NCI-H2029 (cell line): ENCODE measurements around the gene MFSD6.

Experiments
- DNase-seq: peaks from one replicate; lab custom pipeline; 2025; lab: John Stamatoyannopoulos, UW

MFSD6 gene

DNA sequence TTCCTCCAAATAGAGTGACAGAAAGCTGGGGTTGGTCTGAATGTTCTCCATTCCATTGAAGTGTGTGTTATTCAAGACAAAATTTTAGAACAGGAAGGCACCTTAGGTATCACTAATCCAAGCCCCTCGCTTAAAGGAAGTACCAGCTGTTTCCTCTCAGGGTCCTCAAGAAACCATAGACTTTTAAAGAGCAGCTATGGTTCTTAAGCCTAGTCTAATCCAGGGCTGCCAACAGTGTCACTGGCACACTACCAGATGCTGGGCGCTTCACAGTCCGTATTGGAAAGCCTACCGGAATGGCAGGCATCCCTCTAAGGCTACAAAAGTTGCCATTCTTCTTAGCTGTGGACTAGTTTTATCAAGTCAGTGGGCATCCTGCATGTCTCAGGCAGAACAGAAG is 124.4 kb downstream of the MFSD6 start:
- DNase-seq: no peak

DNA sequence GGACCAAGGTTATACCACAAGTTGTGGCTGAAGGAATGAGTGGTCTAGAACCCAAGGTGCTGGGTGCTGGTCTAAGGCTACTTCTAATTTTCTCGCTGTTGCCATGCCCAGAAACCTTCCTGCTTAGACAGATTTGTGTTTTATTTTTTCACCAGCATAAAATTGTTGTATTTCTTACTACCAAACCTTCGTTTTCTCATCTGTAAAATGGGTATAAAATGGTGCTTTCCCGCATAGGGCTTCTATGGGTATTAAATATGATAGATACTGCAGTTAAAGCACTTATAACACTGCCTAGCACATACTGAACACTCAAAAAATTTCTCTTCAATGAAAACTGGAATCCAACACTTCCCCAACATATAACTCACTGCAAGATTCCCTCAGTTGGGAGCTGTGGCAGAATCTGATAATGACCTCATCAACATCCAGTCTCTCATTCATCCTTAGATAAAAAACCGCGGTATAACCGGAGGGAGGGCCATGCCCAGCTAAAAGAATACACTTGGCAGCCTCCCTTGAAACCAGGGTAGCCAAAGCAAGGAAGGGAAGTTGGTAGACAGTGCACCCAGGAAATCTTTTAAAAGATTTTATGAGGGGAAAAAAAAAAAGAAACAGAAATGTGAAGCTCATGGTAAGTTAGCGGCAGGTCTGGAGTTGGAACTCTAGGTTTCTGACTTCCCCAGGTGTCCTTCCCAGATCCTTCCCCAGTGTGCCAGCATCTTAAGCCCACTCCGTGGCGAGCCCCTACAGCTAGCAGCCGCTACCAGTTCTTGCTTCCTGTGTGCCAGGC is 125.2 kb downstream of the MFSD6 start:
- no peak for DNase-seq

DNA sequence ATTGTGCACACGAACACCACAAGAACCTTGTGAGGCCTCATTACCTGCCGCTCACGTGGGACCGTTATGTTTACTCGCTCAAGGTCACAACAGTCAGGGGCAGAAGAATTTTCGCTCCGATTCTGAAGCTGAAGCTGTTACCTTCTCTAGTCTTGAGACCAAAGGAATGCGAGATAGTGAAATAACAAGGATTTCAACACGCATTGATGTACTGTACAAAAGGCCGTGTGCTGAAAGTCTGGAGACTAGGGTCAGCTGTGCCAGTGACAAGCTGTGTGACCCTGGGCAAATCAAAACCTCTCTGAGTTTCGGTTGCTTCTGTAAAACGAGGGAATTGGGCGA is 125.8 kb downstream of the MFSD6 start:
- DNase-seq: no peak

DNA sequence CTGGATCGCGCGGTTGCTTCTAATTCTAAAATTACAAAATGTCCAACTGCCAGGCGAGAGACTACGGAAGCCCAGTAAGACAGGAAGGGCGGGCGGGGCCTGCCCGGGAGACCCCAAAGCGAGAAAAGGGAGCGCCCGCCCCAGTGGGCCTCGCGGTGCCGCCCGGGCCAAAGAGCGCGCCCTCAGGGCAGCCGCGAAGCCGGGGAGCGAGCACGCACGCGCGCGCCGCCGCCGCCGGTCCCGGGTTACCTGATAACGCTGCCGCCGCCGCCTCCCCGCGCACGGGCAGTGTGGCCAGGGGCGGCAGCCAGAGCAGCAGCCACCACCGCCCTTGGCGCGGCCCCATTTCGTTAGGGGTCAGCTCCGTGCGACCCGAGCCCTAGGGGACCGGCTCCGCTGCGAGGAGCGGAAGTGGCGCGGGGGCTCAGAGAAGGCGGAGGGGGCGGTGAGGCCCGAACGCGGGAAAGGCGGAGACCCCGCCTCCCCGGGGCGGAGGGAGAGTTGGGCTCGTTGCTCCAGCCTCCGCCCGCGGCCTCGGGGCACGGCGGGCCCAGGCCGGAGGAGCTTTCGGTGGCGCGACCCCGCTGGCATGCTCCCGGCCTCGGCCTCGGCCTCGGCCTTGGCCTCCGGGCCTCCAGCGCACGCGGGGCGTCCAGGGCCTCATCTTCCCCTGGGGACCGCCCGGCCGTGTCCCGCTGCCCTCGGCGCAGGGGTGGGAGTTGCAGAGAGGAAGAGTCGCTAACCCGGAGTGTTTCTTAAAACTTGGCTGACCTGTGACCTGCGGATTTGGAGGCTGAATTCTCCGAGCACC is 126.4 kb downstream of the MFSD6 start, which contains the start of gene NEMP2:
Gene NEMP2, minus strand, starts transcription at position 413 of the 811 bp plus-strand sequence. Its CDS starts 67 bp downstream, at position 346.
- peak; percentile 70 for DNase-seq

DNA sequence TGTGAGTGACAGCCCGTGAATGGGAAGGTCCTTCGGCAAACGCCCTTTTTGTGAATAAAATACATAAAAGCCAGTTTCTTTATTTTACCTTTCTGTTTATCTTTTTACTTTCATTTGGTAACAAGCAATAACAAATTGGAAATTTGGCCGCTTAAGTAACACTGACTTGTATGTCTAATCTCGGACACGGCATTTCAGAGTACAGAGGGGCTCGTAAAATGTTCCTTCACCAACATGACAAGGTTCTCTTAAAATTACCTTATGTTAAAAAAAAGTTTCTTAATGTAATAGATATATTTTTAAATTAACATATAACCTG is 126.9 kb downstream of the MFSD6 start:
- no peak for DNase-seq

DNA sequence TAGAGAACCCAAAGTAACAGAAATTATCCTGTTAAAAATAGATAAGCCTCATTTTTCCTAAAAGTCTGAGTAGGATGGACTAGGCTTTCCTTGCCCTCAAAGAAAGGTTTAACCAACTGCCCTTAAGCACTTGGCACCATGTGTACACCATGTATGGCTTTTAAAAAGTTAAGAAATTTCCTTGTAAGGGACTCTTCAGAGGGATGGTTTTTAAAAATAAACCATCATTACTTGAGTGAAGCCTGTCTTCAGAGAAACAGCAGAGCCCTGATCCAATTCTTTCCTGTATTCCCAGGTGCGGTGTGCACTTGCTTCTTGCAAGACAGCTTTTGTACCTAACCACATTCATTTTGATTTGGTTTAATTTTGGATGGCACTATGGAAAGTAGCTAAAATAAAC is 127.4 kb downstream of the MFSD6 start:
- no peak for DNase-seq

DNA sequence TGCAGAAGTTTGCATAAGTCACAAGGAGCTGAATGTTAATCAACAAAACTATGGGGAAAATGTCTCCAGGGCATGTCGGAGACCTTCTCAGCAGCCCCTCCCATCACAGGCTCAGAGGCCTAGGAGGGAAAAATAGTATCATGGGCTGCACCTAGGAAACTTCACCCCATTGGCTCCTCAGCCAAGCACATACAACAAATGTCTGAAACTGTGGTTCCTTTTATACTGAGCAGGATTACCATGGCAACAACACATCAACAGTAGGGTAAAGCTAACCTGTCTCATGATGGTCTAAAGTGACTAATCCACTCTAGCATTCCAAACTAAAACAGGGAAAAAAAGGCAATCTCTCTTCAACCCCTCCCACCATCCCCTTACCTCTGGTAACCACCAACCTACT is 129.6 kb downstream of the MFSD6 start:
- no peak for DNase-seq

DNA sequence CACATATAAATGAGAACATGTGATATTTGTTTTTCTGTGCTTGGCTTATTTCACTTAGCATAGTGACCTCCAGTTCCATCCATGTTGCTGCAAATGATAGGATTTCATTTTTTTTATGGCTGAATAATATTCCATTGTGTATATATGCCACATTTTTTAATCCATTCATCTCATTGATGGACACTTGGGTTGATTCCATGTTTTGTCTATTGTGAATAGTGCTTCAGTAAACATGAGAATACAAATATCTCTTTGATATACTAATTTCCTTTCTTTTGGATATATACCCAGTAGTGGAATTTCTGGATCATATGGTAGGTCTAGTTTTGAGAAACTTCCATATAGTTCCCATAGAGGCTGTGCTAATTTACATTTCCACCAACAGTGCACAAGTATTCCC is 130.0 kb downstream of the MFSD6 start:
- DNase-seq: no peak

DNA sequence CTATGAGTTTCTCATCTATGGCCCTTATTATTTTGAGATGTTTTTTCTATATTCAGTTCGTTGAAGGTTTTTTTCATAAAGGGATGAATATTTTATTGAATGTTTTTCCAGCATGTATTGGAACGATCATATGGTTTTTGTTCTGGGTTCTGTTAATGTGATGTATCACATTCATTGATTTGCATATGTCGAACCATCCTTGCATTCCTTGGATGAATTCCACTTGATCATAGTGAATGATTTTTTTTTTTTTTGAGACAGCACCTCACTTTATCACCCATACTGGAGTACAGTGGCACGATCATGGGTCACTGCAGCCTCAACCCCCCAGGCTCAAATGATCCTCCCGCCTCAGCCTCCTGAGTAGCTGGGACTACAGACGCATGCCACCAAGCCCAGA is 131.9 kb downstream of the MFSD6 start:
- no peak for DNase-seq

DNA sequence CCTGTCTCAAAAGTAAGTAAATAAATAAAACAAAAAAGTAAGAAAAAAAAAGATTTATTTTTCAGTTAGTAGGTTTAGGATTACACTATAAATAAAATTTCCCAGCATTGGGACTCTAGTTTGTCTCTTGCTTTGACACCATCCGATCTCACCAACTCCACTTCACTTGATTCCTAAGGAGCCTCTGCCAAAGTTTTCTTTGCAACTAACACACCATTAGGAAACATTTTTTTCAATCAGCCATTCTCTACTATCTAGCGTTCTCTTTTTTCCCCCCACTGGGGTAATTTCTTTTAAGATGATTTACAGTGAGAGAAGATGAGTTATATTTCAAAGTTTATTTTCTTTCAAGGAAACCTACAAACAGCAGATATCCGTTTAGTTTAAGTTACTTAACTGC is 136.9 kb downstream of the MFSD6 start:
- no peak for DNase-seq

DNA sequence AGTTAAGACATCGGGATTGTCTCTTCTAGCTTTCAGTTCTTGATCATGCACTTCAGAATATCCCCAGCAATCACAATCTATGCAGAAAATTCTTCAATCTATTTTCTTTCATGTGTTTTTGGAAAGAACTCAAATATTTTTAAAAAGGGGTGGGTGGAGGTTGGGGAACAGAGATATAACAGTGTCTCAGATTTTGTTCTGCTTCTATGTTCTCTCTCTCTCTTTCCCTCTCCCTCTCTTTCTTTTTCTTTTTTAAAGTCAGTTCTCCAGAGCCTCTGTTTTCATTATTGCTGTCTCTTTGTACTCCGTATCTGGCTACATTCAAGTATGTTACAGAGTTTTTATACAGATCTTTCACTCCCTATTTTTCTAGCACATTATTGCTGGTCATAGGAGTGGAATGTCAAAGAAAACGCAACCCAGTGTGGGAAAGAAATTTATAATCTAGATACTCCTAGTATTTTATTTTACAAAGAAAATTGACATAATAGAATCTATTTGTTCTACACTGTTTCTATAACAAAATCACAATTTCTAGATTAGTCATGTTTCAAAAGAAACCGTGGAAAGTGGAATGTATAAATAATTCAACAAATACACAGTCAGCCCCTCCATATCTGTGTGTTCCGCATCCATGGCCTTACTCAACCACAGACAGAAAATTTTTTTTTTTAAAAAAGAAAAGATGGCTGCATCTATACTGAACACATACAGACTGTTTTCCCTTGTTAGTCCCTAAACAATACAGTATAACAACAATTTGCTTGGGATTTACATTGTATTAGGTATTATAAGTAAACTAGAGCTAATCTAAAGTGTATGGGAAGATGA is 137.6 kb downstream of the MFSD6 start:
- no peak for DNase-seq

DNA sequence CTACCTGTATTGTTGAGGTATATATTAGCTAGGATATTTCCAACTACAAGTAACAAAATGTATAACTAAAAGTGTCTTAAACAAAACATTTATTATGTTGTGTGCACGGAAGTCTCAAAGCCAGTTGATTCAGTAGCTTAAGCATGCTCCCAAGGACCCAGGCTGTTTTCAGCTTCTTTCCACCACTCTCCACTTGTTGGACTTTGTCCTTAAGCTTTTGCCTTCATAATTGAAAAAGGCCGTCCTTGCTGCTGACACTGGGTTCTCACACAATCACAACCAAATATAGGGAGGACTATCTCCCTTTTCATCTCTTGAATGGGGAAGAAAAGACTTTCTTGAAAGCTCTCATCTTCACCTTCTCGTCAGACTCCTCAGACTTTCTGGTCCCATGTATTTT is 138.6 kb downstream of the MFSD6 start:
- DNase-seq: no peak

DNA sequence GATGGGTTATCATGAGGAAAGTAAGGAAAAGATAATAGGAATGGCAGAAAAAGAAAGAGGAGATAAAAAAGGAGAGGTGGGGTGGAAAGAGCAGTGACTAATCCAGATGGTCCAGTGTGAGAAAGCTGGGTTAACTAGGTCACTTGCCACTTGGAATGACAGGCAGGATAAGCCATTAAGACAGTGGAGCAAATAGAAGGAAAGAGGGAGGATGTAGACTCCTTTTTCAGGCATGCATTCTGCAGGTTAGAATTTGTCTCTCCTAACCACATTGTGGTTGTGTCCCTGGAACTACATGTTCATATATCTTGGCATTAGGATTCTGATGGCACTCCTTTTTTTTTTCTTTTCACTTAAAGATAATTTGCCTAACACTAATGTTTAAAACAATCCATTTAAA is 139.7 kb downstream of the MFSD6 start:
- no peak for DNase-seq

DNA sequence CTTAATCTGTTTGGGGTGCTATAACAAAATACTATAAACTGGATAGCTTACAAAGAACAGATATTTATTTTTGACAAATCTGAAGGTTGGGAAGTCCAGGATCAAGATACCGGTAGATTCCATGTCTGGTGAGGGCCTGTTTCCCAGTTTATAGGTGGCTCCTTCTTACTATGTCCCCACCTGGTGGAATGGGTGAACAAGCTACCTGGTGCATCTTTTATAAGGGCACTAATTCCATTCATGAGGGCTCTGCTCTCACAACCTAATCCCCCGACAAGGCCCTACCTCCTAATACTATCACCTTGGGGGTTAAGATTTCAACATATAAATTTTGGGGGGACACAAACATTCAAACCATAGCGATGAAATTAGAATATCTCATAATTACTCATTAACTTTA is 142.0 kb downstream of the MFSD6 start:
- no peak for DNase-seq
